Loucy (cell line): ENCODE results near the gene ARHGAP26.
"Not testable (repeated sequence)": the region's sequence is repeated elsewhere in the genome, so short reads cannot be mapped to it uniquely, and the experiment has no call there.

Experiments
- H2AFZ ChIP-seq: fragments of 200-600 bp; sonication (generic); 2 replicates; pipeline ENCODE4 v1.6.0; 2016; ENCODE audit warnings: antibody characterized with exemption, mild to moderate bottlenecking, low read length, moderate library complexity
- H3F3A ChIP-seq: fragments of 200-600 bp; 2 replicates; pipeline ENCODE4 v1.6.0; 2016; ENCODE audit warnings: antibody characterized with exemption, low read depth, mild to moderate bottlenecking
- H3K27me3 ChIP-seq: fragments of 200-600 bp; sonication (generic); 2 replicates; pipeline ENCODE4 v1.6.1; 2014; ENCODE audit warnings: low read length, mild to moderate bottlenecking; ENCODE audit not compliant: insufficient read depth, poor library complexity, severe bottlenecking
- H3K36me3 ChIP-seq: fragments of 200-600 bp; sonication (generic); 2 replicates; pipeline ENCODE4 v1.6.1; 2016; ENCODE audit warnings: low read length; ENCODE audit not compliant: insufficient read depth
- H3K4me1 ChIP-seq: fragments of 200-600 bp; sonication (generic); 2 replicates; pipeline ENCODE4 v1.5.1; 2014; ENCODE audit warnings: low read length, mild to moderate bottlenecking; ENCODE audit not compliant: insufficient read depth, poor library complexity, severe bottlenecking
- H3K4me2 ChIP-seq: fragments of 200-600 bp; sonication (generic); 2 replicates; pipeline ENCODE4 v1.6.0; 2014; ENCODE audit warnings: antibody characterized with exemption, low read length, low read depth, mild to moderate bottlenecking; ENCODE audit not compliant: poor library complexity, severe bottlenecking
- H3K4me3 ChIP-seq: fragments of 200-600 bp; sonication (generic); 2 replicates; pipeline ENCODE4 v1.5.1; 2014; ENCODE audit warnings: low read length, mild to moderate bottlenecking, mixed read lengths; ENCODE audit not compliant: poor library complexity, severe bottlenecking
- H3K79me2 ChIP-seq: fragments of 200-600 bp; sonication (generic); 2 replicates; pipeline ENCODE4 v1.6.1; 2014; ENCODE audit warnings: low read length; ENCODE audit not compliant: insufficient read depth
- H3K9ac ChIP-seq: fragments of 200-600 bp; sonication (generic); 2 replicates; pipeline ENCODE4 v1.6.0; 2014; ENCODE audit warnings: mild to moderate bottlenecking, low read depth, low read length, moderate library complexity; ENCODE audit not compliant: poor library complexity, severe bottlenecking
- H3K9me2 ChIP-seq: fragments of 200-600 bp; sonication (generic); replicated peaks from 2 replicates; pipeline ENCODE4 v1.6.1; 2016; ENCODE audit warnings: low read depth, low read length, mixed read lengths
- H3K9me3 ChIP-seq: fragments of 200-600 bp; sonication (generic); 2 replicates; pipeline ENCODE4 v1.6.1; 2014; ENCODE audit warnings: mild to moderate bottlenecking, antibody characterized with exemption, low read length, low read depth; ENCODE audit not compliant: insufficient read depth
- H4K20me1 ChIP-seq: fragments of 200-600 bp; sonication (generic); 2 replicates; pipeline ENCODE4 v1.6.0; 2014; ENCODE audit warnings: antibody characterized with exemption, low read length, mild to moderate bottlenecking; ENCODE audit not compliant: insufficient read depth, poor library complexity, severe bottlenecking
- EZH2phosphoT487 ChIP-seq: fragments of 200-600 bp; IDR thresholded peaks from 2 replicates; pipeline ENCODE4 v1.6.1; 2018; ENCODE audit warnings: antibody characterized with exemption, mild to moderate bottlenecking, moderate library complexity, borderline replicate concordance
- TF ChIP-seq, protein P1 (sequence below): fragments of 200-600 bp; sonication (generic); conservative IDR thresholded peaks from 2 replicates; pipeline ENCODE4 v1.5.1; 2014; ENCODE audit warnings: mild to moderate bottlenecking, antibody characterized with exemption, low read length

ARHGAP26 gene

DNA sequence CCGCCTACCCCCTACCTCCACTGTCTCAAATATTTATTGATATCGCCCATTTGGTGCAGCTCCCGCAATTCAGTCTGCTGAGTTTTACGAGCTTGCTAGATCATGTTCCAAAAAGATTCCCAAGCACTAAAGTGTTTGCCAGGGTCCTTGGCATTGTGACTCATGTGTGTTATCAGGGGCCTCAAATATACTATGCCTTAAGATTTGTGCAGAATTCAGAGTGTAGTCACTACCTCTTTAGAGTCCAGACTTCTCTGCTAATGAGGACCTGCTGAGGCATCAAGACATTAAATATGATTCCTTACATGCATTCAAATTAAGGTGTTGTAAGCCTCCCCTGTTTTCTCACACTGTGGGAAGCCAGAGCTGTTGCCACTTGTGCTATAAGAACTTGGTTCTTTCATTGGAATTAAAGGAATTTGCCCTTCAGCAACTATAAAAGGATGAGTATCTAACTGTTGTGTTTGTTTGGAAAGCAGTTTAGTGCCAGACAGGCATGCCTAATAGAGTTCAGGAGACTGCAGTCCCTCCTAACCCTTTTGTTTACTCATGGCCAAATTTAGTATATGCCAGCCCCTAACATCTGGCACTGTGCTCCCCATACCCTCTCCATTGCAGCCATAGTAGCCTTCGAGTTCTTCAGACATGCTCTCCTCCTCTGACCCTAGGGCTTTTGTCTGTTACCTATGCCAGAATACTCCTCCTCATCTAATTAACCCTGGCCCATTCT is 316.9 kb downstream of the ARHGAP26 start:
- H3K4me1 ChIP-seq, result no peaks in the 10 kb centered on the region
- no peaks in the 10 kb centered on the region for H3K27me3 ChIP-seq
- no peaks in the 10 kb centered on the region for H4K20me1 ChIP-seq
- H3K36me3 ChIP-seq, result no peaks in the 10 kb centered on the region
- H3K9ac ChIP-seq, result no peak overlapping the region
- no peaks in the 10 kb centered on the region for H3K9me3 ChIP-seq
- TF ChIP-seq, protein P1, sequence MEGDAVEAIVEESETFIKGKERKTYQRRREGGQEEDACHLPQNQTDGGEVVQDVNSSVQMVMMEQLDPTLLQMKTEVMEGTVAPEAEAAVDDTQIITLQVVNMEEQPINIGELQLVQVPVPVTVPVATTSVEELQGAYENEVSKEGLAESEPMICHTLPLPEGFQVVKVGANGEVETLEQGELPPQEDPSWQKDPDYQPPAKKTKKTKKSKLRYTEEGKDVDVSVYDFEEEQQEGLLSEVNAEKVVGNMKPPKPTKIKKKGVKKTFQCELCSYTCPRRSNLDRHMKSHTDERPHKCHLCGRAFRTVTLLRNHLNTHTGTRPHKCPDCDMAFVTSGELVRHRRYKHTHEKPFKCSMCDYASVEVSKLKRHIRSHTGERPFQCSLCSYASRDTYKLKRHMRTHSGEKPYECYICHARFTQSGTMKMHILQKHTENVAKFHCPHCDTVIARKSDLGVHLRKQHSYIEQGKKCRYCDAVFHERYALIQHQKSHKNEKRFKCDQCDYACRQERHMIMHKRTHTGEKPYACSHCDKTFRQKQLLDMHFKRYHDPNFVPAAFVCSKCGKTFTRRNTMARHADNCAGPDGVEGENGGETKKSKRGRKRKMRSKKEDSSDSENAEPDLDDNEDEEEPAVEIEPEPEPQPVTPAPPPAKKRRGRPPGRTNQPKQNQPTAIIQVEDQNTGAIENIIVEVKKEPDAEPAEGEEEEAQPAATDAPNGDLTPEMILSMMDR, result no peak
- no peak for TF ChIP-seq EZH2phosphoT487
- H3K4me2 ChIP-seq, result no peak overlapping the region
- no peaks in the 10 kb centered on the region for H3K9me2 ChIP-seq
- H3F3A ChIP-seq, result no peaks in the 10 kb centered on the region
- no peak overlapping the region for H2AFZ ChIP-seq
- no peaks in the 10 kb centered on the region for H3K79me2 ChIP-seq
- no peak overlapping the region for H3K4me3 ChIP-seq

DNA sequence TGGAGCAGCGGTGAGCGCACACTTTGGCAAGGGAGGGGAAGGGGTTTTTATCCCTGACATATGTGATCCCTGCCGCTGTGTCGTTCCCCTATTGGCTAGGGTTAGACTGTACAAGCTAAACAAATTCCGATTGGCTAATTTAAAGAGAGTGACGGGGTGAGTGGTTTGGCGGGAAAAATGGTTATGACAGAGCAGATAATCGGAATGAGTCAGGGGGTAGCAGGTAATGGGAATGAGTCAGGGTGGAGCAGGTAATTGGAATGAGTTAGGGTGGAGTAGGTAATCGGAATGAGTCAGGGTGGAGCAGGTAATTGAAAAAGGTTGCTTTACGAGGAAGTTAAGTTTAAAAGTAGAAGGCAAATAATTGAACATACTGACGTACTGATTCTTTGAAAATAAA is 318.5 kb downstream of the ARHGAP26 start:
- H3K4me2 ChIP-seq, H3K79me2 ChIP-seq, H4K20me1 ChIP-seq, H3K9me3 ChIP-seq, H3K4me3 ChIP-seq, H3K36me3 ChIP-seq, H3K9ac ChIP-seq, H3K9me2 ChIP-seq, H3K27me3 ChIP-seq, H3K4me1 ChIP-seq, H3F3A ChIP-seq, H2AFZ ChIP-seq: not testable (repeated sequence)

DNA sequence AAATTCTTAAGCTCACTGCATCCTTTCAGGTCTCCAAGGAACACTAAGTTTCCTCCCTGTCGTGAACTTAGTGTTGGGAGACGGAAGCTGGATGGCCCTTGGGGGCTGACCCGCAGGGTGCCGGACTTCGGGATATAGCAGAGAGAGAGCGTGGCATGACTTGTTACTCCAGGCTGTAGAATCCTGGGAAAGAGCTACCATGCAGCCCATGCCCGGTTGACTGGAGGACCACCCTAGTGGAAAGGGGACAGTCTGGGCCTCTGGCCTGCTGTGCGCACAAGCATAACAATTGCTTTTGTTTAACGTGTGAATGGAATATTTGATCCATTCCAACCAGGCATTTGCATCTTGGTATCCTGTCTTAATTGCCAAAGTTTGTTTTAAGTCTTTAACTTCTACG is 319.9 kb downstream of the ARHGAP26 start:
- not testable (repeated sequence) for H3K79me2 ChIP-seq, H3K27me3 ChIP-seq, H3F3A ChIP-seq, H3K4me2 ChIP-seq, H3K9ac ChIP-seq, H3K9me2 ChIP-seq, H3K36me3 ChIP-seq, H2AFZ ChIP-seq, H4K20me1 ChIP-seq, H3K4me1 ChIP-seq, H3K9me3 ChIP-seq, H3K4me3 ChIP-seq

DNA sequence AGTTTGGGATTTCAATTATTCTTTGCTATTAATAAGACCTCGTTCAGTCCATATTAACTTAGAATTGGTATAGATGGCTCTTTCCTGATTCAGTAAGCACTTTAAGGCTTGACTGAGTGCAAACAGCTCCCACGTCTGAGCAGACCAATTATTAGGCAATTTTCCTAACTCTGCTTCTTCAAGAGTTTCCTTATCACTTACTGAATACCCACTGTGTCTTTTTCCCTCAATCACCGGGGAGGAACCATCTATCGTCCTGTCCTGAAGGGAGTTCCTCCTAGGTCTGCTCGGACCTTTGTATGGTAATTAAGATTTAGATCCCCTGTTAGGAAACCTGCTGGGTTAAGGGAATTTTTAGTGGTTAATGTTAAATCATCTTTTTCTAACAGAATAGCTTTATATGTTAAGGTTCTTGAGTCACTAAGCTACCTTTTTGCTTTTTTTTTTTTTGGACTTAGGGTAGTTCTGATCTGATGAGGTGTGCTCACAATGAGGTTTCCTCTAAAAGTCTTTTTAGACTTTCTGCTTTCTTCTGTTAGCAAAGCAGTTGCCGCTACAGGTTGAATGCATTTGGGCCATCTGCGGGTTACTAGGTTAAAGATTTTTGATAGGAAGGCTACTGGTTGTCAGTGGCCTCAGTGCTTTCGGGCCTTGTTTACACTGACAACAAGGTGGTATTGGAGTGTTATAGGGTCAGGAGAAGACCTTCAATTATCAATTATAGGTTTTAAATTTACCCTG is 322.7 kb downstream of the ARHGAP26 start:
- H3K4me2 ChIP-seq, H3K9me2 ChIP-seq, H2AFZ ChIP-seq, H3K36me3 ChIP-seq, H4K20me1 ChIP-seq, H3K27me3 ChIP-seq, H3K79me2 ChIP-seq, H3K9me3 ChIP-seq, H3K9ac ChIP-seq, H3K4me1 ChIP-seq, H3K4me3 ChIP-seq, H3F3A ChIP-seq: not testable (repeated sequence)
